PFSK-1 (cell line): ENCODE data around the gene PDCD5.

Experiments
- POLR2AphosphoS5 ChIP-seq: IDR thresholded peaks from 2 replicates; pipeline ENCODE4 v1.6.1; 2012; ENCODE audit warnings: low read depth, mild to moderate bottlenecking, control low read depth, low read length, moderate library complexity
- TAF1 ChIP-seq: IDR thresholded peaks from 2 replicates; pipeline ENCODE4 v1.6.1; 2012; ENCODE audit warnings: low read length, control low read depth, borderline replicate concordance; ENCODE audit not compliant: insufficient read depth

DNA sequence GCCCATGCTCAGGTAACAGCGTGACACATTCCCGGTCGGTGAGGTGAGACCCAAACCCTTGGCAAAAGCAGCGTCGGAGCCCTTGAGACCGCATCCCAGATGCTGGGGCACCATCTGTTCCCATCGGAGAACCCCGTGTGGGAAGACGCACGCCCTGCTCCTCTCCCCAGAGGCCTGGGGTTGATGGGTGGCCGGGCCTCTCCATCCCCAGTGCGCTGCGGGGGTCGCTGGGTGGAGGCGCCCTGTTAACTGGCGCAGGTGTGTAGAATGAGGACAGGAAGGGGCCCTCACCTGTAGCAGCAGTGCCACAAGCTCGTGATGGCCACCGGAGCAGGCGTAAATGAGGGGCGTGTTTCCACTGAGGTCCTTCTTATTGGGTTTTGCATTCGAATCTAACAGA, 24.6 kb downstream of the PDCD5 start:
- no peak for TF ChIP-seq POLR2AphosphoS5
- no peak for TF ChIP-seq TAF1
